GM18951 (cell line): Measurements from ENCODE around the gene DCC.
"Not testable (repeated sequence)": the region's sequence is repeated elsewhere in the genome, so short reads cannot be mapped to it uniquely, and the experiment has no call there.

Experiments
- POLR2A ChIP-seq: IDR thresholded peaks from 4 replicates; pipeline ENCODE4 v1.6.1; 2011; ENCODE audit warnings: mild to moderate bottlenecking; ENCODE audit not compliant: insufficient read length, insufficient read depth; ENCODE audit errors: extremely low read depth
- in situ Hi-C: fragments of 300-500 bp; cut with MboI; formaldehyde crosslinking; loops from one replicate; pipeline ENCODE4 v1.12.0; 2022; ENCODE audit warnings: low sequenced_read_pairs, mixed read lengths, inconsistent platforms; ENCODE audit not compliant: unreplicated experiment

DCC gene

GRCh38 chr18:53443336-53443735 is 1103.3 kb downstream of the DCC start:
- no peak for TF ChIP-seq POLR2A
- in situ Hi-C loops = no loop called here

GRCh38 chr18:53443831-53444230 is 1103.8 kb downstream of the DCC start:
- no peak for TF ChIP-seq POLR2A
- in situ Hi-C loops = no loop called here

GRCh38 chr18:53451902-53452301 is 1111.9 kb downstream of the DCC start:
- in situ Hi-C loops = no loop called here
- TF ChIP-seq POLR2A = no peak

GRCh38 chr18:53457068-53457467 is 1117.1 kb downstream of the DCC start:
- no peak for TF ChIP-seq POLR2A
- in situ Hi-C loops = no loop called here

GRCh38 chr18:53458268-53458667 is 1118.3 kb downstream of the DCC start:
- no peak for TF ChIP-seq POLR2A
- in situ Hi-C loops = no loop called here

GRCh38 chr18:53458944-53459580 is 1119.1 kb downstream of the DCC start:
- no peak for TF ChIP-seq POLR2A
- in situ Hi-C loops = no loop called here

GRCh38 chr18:53467756-53468155 is 1127.8 kb downstream of the DCC start:
- in situ Hi-C loops = no loop called here
- no peak for TF ChIP-seq POLR2A

GRCh38 chr18:53468173-53468572 is 1128.2 kb downstream of the DCC start:
- in situ Hi-C loops = not testable (repeated sequence)

GRCh38 chr18:53472546-53472945 is 1132.5 kb downstream of the DCC start:
- in situ Hi-C loops = no loop called here
- no peak for TF ChIP-seq POLR2A

- no peak for TF ChIP-seq POLR2A
- in situ Hi-C loops = no loop called here
These were observed 1138.2 kb downstream of the DCC start for GRCh38 chr18:53478155-53478554.

GRCh38 chr18:53486296-53486695 is 1146.3 kb downstream of the DCC start:
- no peak for TF ChIP-seq POLR2A
- in situ Hi-C loops = no loop called here

- in situ Hi-C loops = no loop called here
These were observed 1149.3 kb downstream of the DCC start for GRCh38 chr18:53489266-53489665.

GRCh38 chr18:53490019-53490418 is 1150.0 kb downstream of the DCC start:
- no peak for TF ChIP-seq POLR2A
- in situ Hi-C loops = no loop called here

More at GRCh38 chr18:53489266-53489665, 1149.3 kb downstream of the DCC start:
- TF ChIP-seq POLR2A = no peak

GRCh38 chr18:53496028-53496427 is 1156.0 kb downstream of the DCC start:
- TF ChIP-seq POLR2A = no peak
- in situ Hi-C loops = no loop called here

- in situ Hi-C loops = no loop called here
- TF ChIP-seq POLR2A = no peak
These were observed 1164.0 kb downstream of the DCC start for GRCh38 chr18:53503914-53504441.

GRCh38 chr18:53508529-53508928 is 1168.5 kb downstream of the DCC start:
- TF ChIP-seq POLR2A = no peak
- in situ Hi-C loops = no loop called here
